Keratinocyte (primary cell): ENCODE measurements around the gene LGI4. TPM values are rescaled to one million over a fixed set of nuclear protein-coding genes. Genes with fewer than 3 reads are reported as not detected.

Source experiments
- DNase-seq: peaks from one replicate; pipeline ENCODE4 v3.0.0-alpha.2; 2011; ENCODE audit warnings: low read depth, missing footprints, low spot score
- FAIRE-seq: peaks from 2 replicates; lab custom pipeline; 2011; peaks lifted over from hg19 to GRCh38; lab: Jason Lieb, UNC
- H2AFZ ChIP-seq: 2 replicates; pipeline ENCODE4 v1.6.0; 2012; ENCODE audit warnings: low read length, control low read depth, inconsistent platforms; ENCODE audit not compliant: control insufficient read depth
- H3K27ac ChIP-seq: 2 replicates; pipeline ENCODE4 v1.5.1; 2011; ENCODE audit warnings: low read length; ENCODE audit not compliant: control insufficient read depth, insufficient read depth
- H3K27me3 ChIP-seq: 3 replicates; pipeline ENCODE4 v1.6.0; 2011; ENCODE audit warnings: low read length; ENCODE audit not compliant: control insufficient read depth, insufficient read depth; ENCODE audit errors: extremely low read depth
- H3K36me3 ChIP-seq, 2 experiments: 2 replicates in 1 of 2; 3 replicates in 1 of 2; pipeline ENCODE4 v1.5.1; 2011; ENCODE audit warnings: low read length in 2 of 2, mild to moderate bottlenecking in 1 of 2; ENCODE audit not compliant: control insufficient read depth in 2 of 2, insufficient read depth in 2 of 2; ENCODE audit errors: extremely low read depth in 1 of 2
- H3K4me1 ChIP-seq: 3 replicates; pipeline ENCODE4 v1.5.1; 2011; ENCODE audit warnings: low read length; ENCODE audit not compliant: control insufficient read depth, insufficient read depth; ENCODE audit errors: extremely low read depth
- H3K4me2 ChIP-seq: 3 replicates; pipeline ENCODE4 v1.6.0; 2011; ENCODE audit warnings: low read depth, low read length; ENCODE audit not compliant: control insufficient read depth, insufficient read depth; ENCODE audit errors: extremely low read depth
- H3K4me3 ChIP-seq, 3 experiments: fragments of 200-600 bp in 1 of 3; sonication (generic) in 1 of 3; 2 replicates in 2 of 3; 3 replicates in 1 of 3; pipeline ENCODE4 v1.5.1; 2011 to 2016; ENCODE audit warnings: low read length in 3 of 3, mild to moderate bottlenecking in 3 of 3, control low read depth in 2 of 3, inconsistent platforms in 1 of 3, low read depth in 1 of 3, mixed read lengths in 1 of 3, mixed run types in 1 of 3, moderate library complexity in 1 of 3; ENCODE audit not compliant: control insufficient read depth in 2 of 3, insufficient read depth in 2 of 3; ENCODE audit errors: extremely low read depth in 1 of 3
- H3K79me2 ChIP-seq: 2 replicates; pipeline ENCODE4 v1.6.0; 2012; ENCODE audit warnings: low read length; ENCODE audit not compliant: control insufficient read depth, insufficient read depth
- H3K9ac ChIP-seq: 3 replicates; pipeline ENCODE4 v1.6.0; 2011; ENCODE audit warnings: low read length; ENCODE audit not compliant: control insufficient read depth, insufficient read depth; ENCODE audit errors: extremely low read depth
- H3K9me1 ChIP-seq: 3 replicates; pipeline ENCODE4 v1.6.0; 2011; ENCODE audit warnings: low read length; ENCODE audit not compliant: control insufficient read depth, insufficient read depth; ENCODE audit errors: extremely low read depth
- H3K9me3 ChIP-seq: 2 replicates; pipeline ENCODE4 v1.5.1; 2012; ENCODE audit warnings: low read depth, low read length; ENCODE audit not compliant: control insufficient read depth
- H4K20me1 ChIP-seq: 3 replicates; pipeline ENCODE4 v1.6.0; 2011; ENCODE audit warnings: low read length; ENCODE audit not compliant: control insufficient read depth, insufficient read depth; ENCODE audit errors: extremely low read depth
- CTCF ChIP-seq, 3 experiments: IDR thresholded peaks in 1 of 3; conservative IDR thresholded peaks in 1 of 3; optimal IDR thresholded peaks in 1 of 3; 2 replicates in 2 of 3; 3 replicates in 1 of 3; pipeline versions ENCODE3 to v1.5.1; 2011; ENCODE audit warnings: low read length in 3 of 3, mild to moderate bottlenecking in 3 of 3, moderate library complexity in 2 of 3, control low read depth in 1 of 3, inconsistent platforms in 1 of 3; ENCODE audit not compliant: insufficient read depth in 2 of 3; ENCODE audit errors: extremely low read depth in 1 of 3
- EZH2 ChIP-seq: IDR thresholded peaks from one replicate; pipeline ENCODE4 v1.6.1; 2012; ENCODE audit warnings: inconsistent platforms, mild to moderate bottlenecking, low read length, moderate library complexity
- dilution Hi-C: fragments of 300-500 bp; cut with MboI; formaldehyde crosslinking; loops from one replicate; pipeline ENCODE4 v1.7.0; 2020; ENCODE audit warnings: low sequenced_read_pairs; ENCODE audit not compliant: extremely low pct_ligation_motif_present
- polyA plus RNA-seq, 5 experiments: library from polyadenylated mRNA; depleted of rRNA in 3 of 5; stranded (reverse) in 3 of 5; stranded (forward) in 1 of 5; unstranded in 1 of 5; fragments of >200 nt; gene quantifications; 1 replicate in 1 of 5; 2 replicates in 3 of 5; 3 replicates in 1 of 5; pipeline versions ENCODE4 v1.2.1 to v1.2.3, GENCODE V29; 2011 to 2012; ENCODE audit warnings: missing spikeins in 2 of 5, low read depth in 1 of 5, low replicate concordance in 1 of 5

The LGI4 gene
- polyA plus RNA-seq, 1 donor (not counting 4 experiments of a cell fraction or from before 2014, with no cell fraction given): 0.01 TPM

- no peaks in the 10 kb centered on the region for H3K9me1 ChIP-seq
- H3K79me2 ChIP-seq: peaks cover 36% of the 10 kb centered on the region
- H3K9ac ChIP-seq: no peak overlapping the region
- peaks cover 2% of the 10 kb centered on the region for H3K9me3 ChIP-seq
- TF ChIP-seq CTCF (optimal IDR thresholded peaks at IDR 0.05 in 1 of 3, IDR thresholded peaks at IDR 0.05 in 1 of 3, conservative IDR thresholded peaks at IDR 0.05 in 1 of 3; ENCODE audit: extremely low read depth in 1 of 3, insufficient read depth in 2 of 3, low read length in 3 of 3): no peak
- TF ChIP-seq EZH2: no peak
- FAIRE-seq: no peak
- peaks cover 30 to 54% of the 10 kb centered on the region in 2 experiments for H3K36me3 ChIP-seq
- no peaks in the 10 kb centered on the region for H3K27me3 ChIP-seq
- H3K4me1 ChIP-seq: peaks cover 20% of the 10 kb centered on the region
- H3K4me2 ChIP-seq: no peak overlapping the region
- H4K20me1 ChIP-seq: no peaks in the 10 kb centered on the region
- H2AFZ ChIP-seq: no peak overlapping the region
- H3K4me3 ChIP-seq: no peak overlapping the region
- dilution Hi-C loops: no loop called here
- no peak for DNase-seq
- no peak overlapping the region for H3K27ac ChIP-seq
Observed at GRCh38 chr19:35157431-35157830, 22.6 kb upstream of the LGI4 start.

DNA sequence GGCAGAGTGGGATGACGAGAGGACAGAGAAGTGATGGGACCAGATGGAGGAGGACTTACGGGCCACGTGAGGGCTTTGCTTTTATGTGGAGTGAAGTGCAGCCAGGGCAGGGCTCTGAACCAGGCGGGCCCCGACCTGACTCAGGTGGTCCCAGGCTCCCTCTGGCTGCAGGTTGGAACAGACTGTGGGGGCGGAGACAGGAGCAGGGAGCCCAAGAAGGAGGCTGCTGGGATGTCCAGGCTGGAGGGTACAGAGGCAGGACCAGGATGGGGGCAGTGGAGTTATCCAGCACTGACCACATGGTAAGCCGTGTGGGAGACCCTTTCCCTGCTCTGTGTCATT is 21.8 kb upstream of the LGI4 start:
- no peak for FAIRE-seq
- no peak overlapping the region for H3K4me2 ChIP-seq

More for the DNA sequence above, 21.8 kb upstream of the LGI4 start:
- no peaks in the 10 kb centered on the region for H3K27me3 ChIP-seq
- H3K4me1 ChIP-seq: peaks cover 20% of the 10 kb centered on the region
- H3K9me3 ChIP-seq: no peaks in the 10 kb centered on the region
- DNase-seq: no peak
- H4K20me1 ChIP-seq: no peaks in the 10 kb centered on the region
- H2AFZ ChIP-seq: no peak overlapping the region
- H3K36me3 ChIP-seq: peaks cover 28 to 47% of the 10 kb centered on the region in 2 experiments
- no peak overlapping the region for H3K4me3 ChIP-seq
- no peak overlapping the region for H3K9ac ChIP-seq
- no peaks in the 10 kb centered on the region for H3K9me1 ChIP-seq
- peaks cover 36% of the 10 kb centered on the region for H3K79me2 ChIP-seq
- H3K27ac ChIP-seq: no peak overlapping the region
- no peak for TF ChIP-seq CTCF (optimal IDR thresholded peaks at IDR 0.05 in 1 of 3, IDR thresholded peaks at IDR 0.05 in 1 of 3, conservative IDR thresholded peaks at IDR 0.05 in 1 of 3; ENCODE audit: extremely low read depth in 1 of 3, insufficient read depth in 2 of 3, low read length in 3 of 3)
- dilution Hi-C loops: no loop called here
